Kidney (tissue), 14 donors: Measurements from ENCODE around the gene CALY. TPM values are rescaled to one million over a fixed set of nuclear protein-coding genes. Genes with fewer than 3 reads are reported as not detected.

ENCODE experiments used
- DNase-seq, 5 donors: peaks; one replicate each; pipeline ENCODE4 v3.0.0-alpha.2; 2013 to 2020
- FAIRE-seq: peaks from 2 replicates; lab custom pipeline; 2012; peaks lifted over from hg19 to GRCh38; lab: Jason Lieb, UNC
- H3K27ac ChIP-seq, 2 donors: one replicate each; pipeline ENCODE4 v1.7.0; 2013; ENCODE audit warnings: low read depth in 2 of 2, low read length in 2 of 2, inconsistent platforms in 1 of 2
- H3K27me3 ChIP-seq: one replicate; pipeline ENCODE4 v1.7.1; 2013; ENCODE audit warnings: low read length, inconsistent platforms; ENCODE audit not compliant: control insufficient read depth, insufficient read depth
- H3K36me3 ChIP-seq, 3 donors: one replicate each; pipeline versions ENCODE4 v1.7.0 to v1.7.1; 2013; ENCODE audit warnings: low read length in 3 of 3, control low read depth in 1 of 3, inconsistent platforms in 1 of 3; ENCODE audit not compliant: insufficient read depth in 3 of 3, control insufficient read depth in 2 of 3
- H3K4me1 ChIP-seq, 3 donors: one replicate each; pipeline versions ENCODE4 v1.7.0 to v1.7.1; 2013; ENCODE audit warnings: low read length in 3 of 3, inconsistent platforms in 1 of 3, low read depth in 1 of 3; ENCODE audit not compliant: control insufficient read depth in 2 of 3, insufficient read depth in 2 of 3
- H3K4me3 ChIP-seq, 3 donors: one replicate each; pipeline versions ENCODE4 v1.7.0 to v1.8.1; 2013; ENCODE audit warnings: low read length in 3 of 3, control low read depth in 1 of 3, inconsistent platforms in 1 of 3
- H3K9ac ChIP-seq, 3 donors: one replicate each; pipeline versions ENCODE4 v1.7.0 to v1.7.1; 2013; ENCODE audit warnings: low read length in 3 of 3, control low read depth in 1 of 3, inconsistent platforms in 1 of 3
- H3K9me3 ChIP-seq, 3 donors: one replicate each; pipeline versions ENCODE4 v1.7.0 to v1.7.1; 2013; ENCODE audit warnings: low read length in 3 of 3, control low read depth in 1 of 3, inconsistent platforms in 1 of 3; ENCODE audit not compliant: control insufficient read depth in 2 of 3, insufficient read depth in 1 of 3
- intact Hi-C: fragments of 100-400 bp; cut with DNase I; formaldehyde crosslinking; loops from one replicate; pipeline ENCODE4 v1.11.1; 2022
- polyA plus RNA-seq: library from polyadenylated mRNA; stranded (reverse); fragments of 350-450 nt; fragmentation: Illumina TruSeq; extraction: RNeasy Lipid Tissue Mini Kit (QIAGEN cat#74804); gene quantifications from one replicate; pipeline ENCODE4 v1.2.3, GENCODE V29; 2014; ENCODE audit warnings: low read depth, low replicate concordance; ENCODE audit not compliant: insufficient read depth
- total RNA-seq: library from RNA; stranded (reverse); fragmentation: NEBNext Ultra II Directional; extraction: Animal tissue kit (Norgen Biotek cat#: 25700); gene quantifications from one replicate; pipeline ENCODE4 v1.2.1, GENCODE V29; 2021
- TF ChIP-seq, protein P1 (sequence below): IDR thresholded peaks from 3 replicates; pipeline ENCODE4 v1.5.1; 2012; ENCODE audit warnings: mild to moderate bottlenecking, moderate library complexity, borderline replicate concordance; ENCODE audit not compliant: insufficient read depth; ENCODE audit errors: extremely low read depth
- donor health status: control.
- donor health status: control.
- donor health status: control.
- donor health status: control.
- donor health status: control.
- donor health status: DM: yes; HTN: yes; CAD: no.
- donor health status: Normal renal cell carcinoma (clear cell type).

The CALY gene
- total and polyA plus RNA-seq, 2 donors from 2014 or later = 0.41 to 0.54 TPM

DNA sequence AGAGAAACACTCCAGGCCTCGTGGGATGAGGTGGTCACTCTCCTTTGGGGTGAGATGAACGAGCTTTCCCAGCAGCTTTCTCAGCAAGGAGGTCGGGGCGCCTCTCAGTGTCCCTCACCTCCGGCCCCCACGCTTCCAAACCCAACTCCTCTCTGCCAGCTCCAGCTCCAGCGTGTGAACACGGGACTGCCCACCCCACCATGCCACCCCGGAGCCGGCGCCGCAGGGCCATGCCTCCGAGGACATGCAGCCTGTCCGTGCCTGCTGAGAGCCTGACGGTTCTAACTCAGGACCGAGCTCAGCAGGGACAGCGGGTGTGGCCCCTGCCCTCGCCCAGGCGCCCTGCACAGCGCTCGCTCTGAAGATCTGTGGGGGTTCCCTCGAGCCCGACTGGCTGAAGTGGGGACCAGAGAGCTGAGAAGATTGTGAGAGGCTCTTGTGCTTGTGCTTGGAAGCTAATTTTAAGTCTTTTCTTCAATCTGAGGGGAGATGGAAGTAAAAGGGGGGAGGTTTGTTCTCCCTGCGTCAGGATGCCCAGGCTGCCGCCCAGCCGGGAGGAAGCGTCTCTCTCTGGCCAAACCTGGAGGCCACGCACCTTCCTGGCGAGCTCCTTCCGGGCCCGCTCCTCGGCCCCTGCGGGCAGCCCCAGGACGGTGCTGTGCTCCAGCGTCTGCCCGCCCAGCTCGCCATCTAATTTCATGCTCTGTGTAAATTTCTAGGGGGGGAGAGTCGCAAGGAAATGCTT lies 54.9 kb downstream of the CALY start:
- H3K27ac ChIP-seq = no peak overlapping the region
- intact Hi-C loops = no loop called here
- no peaks in the 10 kb centered on the region for H3K4me1 ChIP-seq
- TF ChIP-seq, protein P1, sequence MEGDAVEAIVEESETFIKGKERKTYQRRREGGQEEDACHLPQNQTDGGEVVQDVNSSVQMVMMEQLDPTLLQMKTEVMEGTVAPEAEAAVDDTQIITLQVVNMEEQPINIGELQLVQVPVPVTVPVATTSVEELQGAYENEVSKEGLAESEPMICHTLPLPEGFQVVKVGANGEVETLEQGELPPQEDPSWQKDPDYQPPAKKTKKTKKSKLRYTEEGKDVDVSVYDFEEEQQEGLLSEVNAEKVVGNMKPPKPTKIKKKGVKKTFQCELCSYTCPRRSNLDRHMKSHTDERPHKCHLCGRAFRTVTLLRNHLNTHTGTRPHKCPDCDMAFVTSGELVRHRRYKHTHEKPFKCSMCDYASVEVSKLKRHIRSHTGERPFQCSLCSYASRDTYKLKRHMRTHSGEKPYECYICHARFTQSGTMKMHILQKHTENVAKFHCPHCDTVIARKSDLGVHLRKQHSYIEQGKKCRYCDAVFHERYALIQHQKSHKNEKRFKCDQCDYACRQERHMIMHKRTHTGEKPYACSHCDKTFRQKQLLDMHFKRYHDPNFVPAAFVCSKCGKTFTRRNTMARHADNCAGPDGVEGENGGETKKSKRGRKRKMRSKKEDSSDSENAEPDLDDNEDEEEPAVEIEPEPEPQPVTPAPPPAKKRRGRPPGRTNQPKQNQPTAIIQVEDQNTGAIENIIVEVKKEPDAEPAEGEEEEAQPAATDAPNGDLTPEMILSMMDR = no peak
- H3K36me3 ChIP-seq = peaks cover 0 to 49% (median 30%) of the 10 kb centered on the region in 3 donors
- no peak overlapping the region for H3K9ac ChIP-seq
- H3K27me3 ChIP-seq = no peaks in the 10 kb centered on the region
- H3K9me3 ChIP-seq = no peaks in the 10 kb centered on the region
- DNase-seq (no peak), FAIRE-seq (no peak)
- H3K4me3 ChIP-seq = no peak overlapping the region

DNA sequence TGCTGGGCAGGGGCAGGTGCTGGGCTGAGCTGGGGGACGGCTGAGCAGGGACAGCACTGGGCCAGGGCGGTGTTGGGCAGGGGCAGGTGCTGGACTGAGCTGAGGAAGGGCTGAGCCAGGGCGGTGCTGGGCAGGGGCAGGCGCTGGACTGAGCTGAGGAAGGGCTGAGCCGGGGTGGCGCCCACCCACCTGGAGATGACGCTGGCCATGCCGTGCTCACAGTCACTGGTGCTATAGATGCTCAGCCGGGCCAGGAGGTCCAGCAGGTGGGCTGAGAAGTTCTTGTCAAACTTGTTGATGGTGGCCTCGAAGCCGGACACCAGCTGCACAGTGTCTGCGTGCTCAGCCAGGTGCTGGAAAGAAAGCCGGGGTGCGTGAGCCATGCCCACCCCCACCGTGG lies 55.6 kb downstream of the CALY start:
- Histone ChIP-seq H3K36me3 (peaks cover 0 to 43% (median 29%) of the 10 kb centered on the region in 3 donors), H3K9ac (no peak overlapping the region), H3K27ac (no peak overlapping the region), H3K9me3 (no peaks in the 10 kb centered on the region), H3K4me3 (no peak overlapping the region), H3K27me3 (no peaks in the 10 kb centered on the region), H3K4me1 (no peaks in the 10 kb centered on the region)
- intact Hi-C loops = no loop called here
- DNase-seq (no peak), FAIRE-seq (no peak)
- TF ChIP-seq, protein P1 = no peak

DNA sequence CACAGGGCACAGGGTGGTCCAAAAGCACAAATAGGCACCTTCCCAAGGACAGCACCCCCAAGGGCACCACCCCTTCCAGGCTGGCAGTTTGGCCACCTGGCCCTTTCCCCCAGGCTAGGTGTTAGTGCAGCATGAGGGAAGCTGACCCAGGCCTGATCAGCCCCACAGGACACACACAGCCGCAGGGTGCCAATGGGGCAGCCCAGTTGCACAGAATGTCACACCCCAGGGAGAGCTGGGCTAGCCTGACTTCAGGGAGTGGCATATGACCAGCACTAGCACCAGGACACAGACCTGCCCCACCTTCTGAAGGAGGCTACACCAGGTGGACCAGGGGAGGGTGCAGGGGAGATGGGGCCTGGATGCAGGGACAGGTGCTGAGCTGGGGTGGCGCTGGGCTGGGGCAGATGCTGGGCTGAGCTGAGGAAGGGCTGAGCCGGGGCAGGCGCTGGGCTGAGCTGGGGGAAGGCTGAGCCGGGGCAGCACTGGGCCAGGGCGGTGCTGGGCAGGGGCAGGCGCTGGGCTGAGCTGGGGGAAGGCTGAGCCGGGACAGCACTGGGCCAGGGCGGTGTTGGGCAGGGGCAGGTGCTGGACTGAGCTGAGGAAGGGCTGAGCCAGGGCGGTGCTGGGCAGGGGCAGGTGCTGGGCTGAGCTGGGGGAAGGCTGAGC lies 56.2 kb downstream of the CALY start:
- Histone ChIP-seq H3K4me3 (no peak overlapping the region), H3K4me1 (no peaks in the 10 kb centered on the region), H3K36me3 (peaks cover 0 to 37% (median 25%) of the 10 kb centered on the region in 3 donors), H3K27me3 (no peaks in the 10 kb centered on the region), H3K27ac (no peak overlapping the region), H3K9me3 (no peaks in the 10 kb centered on the region), H3K9ac (no peak overlapping the region)
- FAIRE-seq = no peak
- TF ChIP-seq, protein P1 = no peak
- intact Hi-C loops = no loop called here
- no peak for DNase-seq
